GM12878 (cell line): ENCODE results near the gene FBF1. TPM values are rescaled to one million over a fixed set of nuclear protein-coding genes. Genes with fewer than 3 reads are reported as not detected.

Experiments used
- ATAC-seq: fragments of 200-7000 bp; cut with Tn5 transposase; 3 replicates; pipeline ENCODE4 v1.9.1; 2020; ENCODE audit warnings: mild to moderate bottlenecking, moderate library complexity
- BruUV-seq: library from RNA; stranded (reverse); fragments of 400-500 nt; replicated peaks from 2 replicates; lab custom pipeline; 2021; lab: Mats Ljungman, UMichigan
- CTCF ChIA-PET: fragments of 300-600 bp; sonication (Branson Sonifier 250); formaldehyde crosslinking; extraction: SDS; loops from one replicate; lab custom pipeline; 2021; ENCODE audit warnings: inconsistent platforms; lab: Yijun Ruan, JAX
- POLR2A ChIA-PET: fragments of 350-600 bp; formaldehyde crosslinking; extraction: SDS; loops from one replicate; lab custom pipeline; 2021; ENCODE audit warnings: inconsistent platforms; lab: Charles Lee
- RAD21 ChIA-PET: fragments of 300-600 bp; sonication (Branson Sonifier 250); formaldehyde crosslinking; loops from one replicate; lab custom pipeline; 2023; ENCODE audit warnings: antibody characterized with exemption; ENCODE audit not compliant: unreplicated experiment; lab: Charles Lee
- SMC1A ChIA-PET: fragments of 300-600 bp; sonication (Branson Sonifier 250); formaldehyde crosslinking; loops from one replicate; lab custom pipeline; 2023; ENCODE audit not compliant: unreplicated experiment, uncharacterized antibody; lab: Charles Lee
- DNase-seq: peaks from one replicate; pipeline ENCODE4 v3.0.0-alpha.2; 2011; ENCODE audit warnings: low read depth, low spot score
- FAIRE-seq: peaks from 3 replicates; lab custom pipeline; 2011; peaks lifted over from hg19 to GRCh38; lab: Jason Lieb, UNC
- H2AFZ ChIP-seq: 2 replicates; pipeline ENCODE4 v1.6.0; 2011; ENCODE audit warnings: low read depth, low read length, control low read depth; ENCODE audit not compliant: control insufficient read depth
- H3K27ac ChIP-seq: 2 replicates; pipeline ENCODE4 v1.5.1; 2011; ENCODE audit warnings: control low read depth; ENCODE audit not compliant: control insufficient read depth, insufficient read depth
- H3K27me3 ChIP-seq, 2 experiments: replicated peaks in 1 of 2; 2 replicates each; pipeline versions ENCODE4 v1.6.0 to v1.6.1; 2011; ENCODE audit warnings: low read length in 1 of 2; ENCODE audit not compliant: control insufficient read depth in 2 of 2, insufficient read depth in 2 of 2
- H3K36me3 ChIP-seq, 2 experiments: 2 replicates each; pipeline ENCODE4 v1.5.1; 2011; ENCODE audit warnings: low read length in 1 of 2; ENCODE audit not compliant: control insufficient read depth in 2 of 2, insufficient read depth in 2 of 2
- H3K4me1 ChIP-seq: 2 replicates; pipeline ENCODE4 v1.6.1; 2011; ENCODE audit warnings: mild to moderate bottlenecking, low read length, moderate library complexity, mixed read lengths; ENCODE audit not compliant: control insufficient read depth, insufficient read depth
- H3K4me2 ChIP-seq: 2 replicates; pipeline ENCODE4 v1.6.0; 2011; ENCODE audit warnings: control low read depth; ENCODE audit not compliant: control insufficient read depth, insufficient read depth
- H3K4me3 ChIP-seq: fragments of 200-600 bp; sonication (generic); 2 replicates; pipeline ENCODE4 v1.5.1; 2016
- H3K79me2 ChIP-seq: 2 replicates; pipeline ENCODE4 v1.6.0; 2011; ENCODE audit warnings: low read length; ENCODE audit not compliant: control insufficient read depth, insufficient read depth
- H3K9ac ChIP-seq: 2 replicates; pipeline ENCODE4 v1.8.0; 2011; ENCODE audit warnings: low read length, control low read depth, mixed read lengths; ENCODE audit not compliant: control insufficient read depth, insufficient read depth
- H3K9me3 ChIP-seq: replicated peaks from 3 replicates; pipeline ENCODE4 v1.5.1; 2011; ENCODE audit warnings: mild to moderate bottlenecking, low read length; ENCODE audit not compliant: control insufficient read depth, insufficient read depth
- H4K20me1 ChIP-seq: 2 replicates; pipeline ENCODE4 v1.6.0; 2011; ENCODE audit not compliant: control insufficient read depth, insufficient read depth
- EED ChIP-seq: sonication (generic); IDR thresholded peaks from 2 replicates; pipeline ENCODE4 v1.6.1; 2016; ENCODE audit warnings: antibody characterized with exemption, low read depth
- IKZF2 ChIP-seq, 2 experiments: fragments of 450-650 bp; IDR thresholded peaks; 2 replicates each; pipeline ENCODE4 v1.6.1; 2017; ENCODE audit warnings: mild to moderate bottlenecking in 2 of 2, moderate library complexity in 2 of 2
- MYB ChIP-seq: fragments of 150-350 bp; IDR thresholded peaks from 2 replicates; pipeline ENCODE4 v1.6.1; 2014; ENCODE audit warnings: mild to moderate bottlenecking, low read depth, low read length, borderline replicate concordance
- MYC ChIP-seq: IDR thresholded peaks from 2 replicates; pipeline ENCODE4 v1.6.1; 2011; ENCODE audit warnings: mild to moderate bottlenecking, low read length, moderate library complexity, inconsistent platforms; ENCODE audit not compliant: insufficient read depth, insufficient replicate concordance, insufficient read length, severe bottlenecking
- POLR2A ChIP-seq: IDR thresholded peaks from 2 replicates; pipeline ENCODE4 v1.6.1; 2011; ENCODE audit warnings: low read depth, mild to moderate bottlenecking, low read length
- RAD51 ChIP-seq: fragments of 450-650 bp; IDR thresholded peaks from 2 replicates; pipeline ENCODE4 v1.6.1; 2016; ENCODE audit warnings: moderate library complexity, mild to moderate bottlenecking, inconsistent platforms
- RCOR1 ChIP-seq: conservative IDR thresholded peaks from 2 replicates; pipeline ENCODE4 v1.6.1; 2012; ENCODE audit warnings: low read depth, low read length, improper control_type of control experiment
- RFX5 ChIP-seq: IDR thresholded peaks from 2 replicates; pipeline ENCODE4 v1.6.1; 2011; ENCODE audit warnings: low read depth, low read length, improper control_type of control experiment
- STAT1 ChIP-seq: fragments of 450-650 bp; conservative IDR thresholded peaks from 2 replicates; pipeline ENCODE4 v1.6.1; 2014; ENCODE audit warnings: antibody characterized with exemption, mild to moderate bottlenecking
- WGBS: methylation state at CpG from one replicate; pipeline ENCODE4 v1.1.6; 2016; ENCODE audit warnings: low lambda C conversion rate; ENCODE audit not compliant: insufficient replicate concordance, insufficient coverage; ENCODE audit errors: missing lambda C conversion rate; 5-methylcytosine and 5-hydroxymethylcytosine counted together
- in situ Hi-C: fragments of 300-500 bp; cut with MboI; formaldehyde crosslinking; loops from 9 replicates; pipeline ENCODE4 v1.14.3; 2018; ENCODE audit warnings: mixed read lengths
- intact Hi-C: fragments of 100-400 bp; cut with micrococcal nuclease; formaldehyde crosslinking; loops from one replicate; pipeline ENCODE4 v1.14.2; 2022; ENCODE audit not compliant: unreplicated experiment
- polyA plus RNA-seq, 11 experiments: library from polyadenylated mRNA; depleted of rRNA in 4 of 11; unstranded in 6 of 11; stranded (reverse) in 5 of 11; fragments of >200 nt; fragmentation: Nextera tagmentation in 4 of 11; fragmentation: Illumina TruSeq in 1 of 11; extraction: Ambion mirVana in 4 of 11; extraction: Trizol in 1 of 11; gene quantifications; 1 replicate in 1 of 11; 2 replicates in 10 of 11; pipeline versions ENCODE4 v1.2.1 to v1.2.3, GENCODE V29; 2011 to 2016; ENCODE audit warnings: inconsistent platforms in 2 of 11, missing spikeins in 2 of 11, low read depth in 1 of 11
- total RNA-seq, 4 experiments: library from RNA; depleted of rRNA in 3 of 4; stranded (reverse); fragments of >200 nt in 3 of 4; fragmentation: Illumina TruSeq in 1 of 4; extraction: Trizol in 1 of 4; gene quantifications; 2 replicates each; pipeline versions ENCODE4 v1.2.1 to v1.2.3, GENCODE V29; 2013 to 2021
- TF ChIP-seq, protein P1 (sequence below): fragments of 450-650 bp; IDR thresholded peaks from 2 replicates; pipeline ENCODE4 v1.6.1; 2017; ENCODE audit warnings: mild to moderate bottlenecking, moderate library complexity
- TF ChIP-seq, protein P2 (sequence below): fragments of 450-650 bp; IDR thresholded peaks from 2 replicates; pipeline ENCODE4 v1.6.1; 2014; ENCODE audit warnings: mild to moderate bottlenecking

FBF1 gene
- total and polyA plus RNA-seq, 10 of the 15 experiments (the other 5 are each of a cell fraction or from before 2014, with no cell fraction given), result 0.29 to 15.0 (median 7.0) TPM

DNA sequence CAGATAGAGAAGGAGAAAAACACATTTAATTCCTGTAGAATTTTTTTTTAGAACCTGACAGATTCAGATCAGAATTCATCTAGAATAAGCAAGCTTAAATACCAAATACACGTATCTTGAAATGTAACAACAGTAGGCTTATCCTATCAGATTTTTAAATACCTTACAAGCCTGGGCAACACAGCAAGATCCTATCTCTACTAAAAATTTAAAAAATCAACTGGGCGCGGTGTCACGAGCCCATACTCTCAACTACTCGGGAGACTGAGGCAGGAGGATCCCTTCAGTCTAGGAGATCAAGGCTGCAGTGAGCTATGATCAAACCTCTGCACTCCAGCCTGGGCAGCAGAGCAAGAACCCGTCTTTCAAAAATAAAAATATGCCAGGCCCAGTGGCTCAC, 24.6 kb upstream of the FBF1 start:
- no peaks in the 10 kb centered on the region for H3K27me3 ChIP-seq
- no peak for DNase-seq
- ChIA-PET RAD21 (interaction anchor here (0.6 kb wide), 1 partner anchor 79 kb away, joined by 3 read pairs; no protein-coding TSS in a partner anchor), POLR2A (no interaction called here), SMC1A (interaction anchor here (0.5 to 1.5 kb wide), 5 partner anchors 9 to 377 kb away, joined by 3 to 4 read pairs (median 3); no protein-coding TSS in a partner anchor), CTCF (interaction anchor here (0.5 to 0.7 kb wide), 3 partner anchors 22 to 1174 kb away, joined by 3 read pairs; no protein-coding TSS in a partner anchor)
- H3K36me3 ChIP-seq, result peaks cover 0 to 3% of the 10 kb centered on the region in 2 experiments; a peak in 2 of 4 replicates
- intact Hi-C loops, result no loop called here
- H4K20me1 ChIP-seq, result no peaks in the 10 kb centered on the region
- H3K4me1 ChIP-seq, result no peaks in the 10 kb centered on the region
- no TSS peak for BruUV-seq
- in situ Hi-C loops, result no loop called here
- H3K9me3 ChIP-seq, result no peaks in the 10 kb centered on the region
- FAIRE-seq, result no peak
- H3K9ac ChIP-seq, result no peak overlapping the region
- no peak overlapping the region for H3K4me3 ChIP-seq
- TF ChIP-seq RAD51, result no peak
- no peak for TF ChIP-seq MYC
- no peak for TF ChIP-seq MYB
- no peak for TF ChIP-seq IKZF2 (IDR thresholded peaks at IDR 0.05)
- TF ChIP-seq, protein P1, sequence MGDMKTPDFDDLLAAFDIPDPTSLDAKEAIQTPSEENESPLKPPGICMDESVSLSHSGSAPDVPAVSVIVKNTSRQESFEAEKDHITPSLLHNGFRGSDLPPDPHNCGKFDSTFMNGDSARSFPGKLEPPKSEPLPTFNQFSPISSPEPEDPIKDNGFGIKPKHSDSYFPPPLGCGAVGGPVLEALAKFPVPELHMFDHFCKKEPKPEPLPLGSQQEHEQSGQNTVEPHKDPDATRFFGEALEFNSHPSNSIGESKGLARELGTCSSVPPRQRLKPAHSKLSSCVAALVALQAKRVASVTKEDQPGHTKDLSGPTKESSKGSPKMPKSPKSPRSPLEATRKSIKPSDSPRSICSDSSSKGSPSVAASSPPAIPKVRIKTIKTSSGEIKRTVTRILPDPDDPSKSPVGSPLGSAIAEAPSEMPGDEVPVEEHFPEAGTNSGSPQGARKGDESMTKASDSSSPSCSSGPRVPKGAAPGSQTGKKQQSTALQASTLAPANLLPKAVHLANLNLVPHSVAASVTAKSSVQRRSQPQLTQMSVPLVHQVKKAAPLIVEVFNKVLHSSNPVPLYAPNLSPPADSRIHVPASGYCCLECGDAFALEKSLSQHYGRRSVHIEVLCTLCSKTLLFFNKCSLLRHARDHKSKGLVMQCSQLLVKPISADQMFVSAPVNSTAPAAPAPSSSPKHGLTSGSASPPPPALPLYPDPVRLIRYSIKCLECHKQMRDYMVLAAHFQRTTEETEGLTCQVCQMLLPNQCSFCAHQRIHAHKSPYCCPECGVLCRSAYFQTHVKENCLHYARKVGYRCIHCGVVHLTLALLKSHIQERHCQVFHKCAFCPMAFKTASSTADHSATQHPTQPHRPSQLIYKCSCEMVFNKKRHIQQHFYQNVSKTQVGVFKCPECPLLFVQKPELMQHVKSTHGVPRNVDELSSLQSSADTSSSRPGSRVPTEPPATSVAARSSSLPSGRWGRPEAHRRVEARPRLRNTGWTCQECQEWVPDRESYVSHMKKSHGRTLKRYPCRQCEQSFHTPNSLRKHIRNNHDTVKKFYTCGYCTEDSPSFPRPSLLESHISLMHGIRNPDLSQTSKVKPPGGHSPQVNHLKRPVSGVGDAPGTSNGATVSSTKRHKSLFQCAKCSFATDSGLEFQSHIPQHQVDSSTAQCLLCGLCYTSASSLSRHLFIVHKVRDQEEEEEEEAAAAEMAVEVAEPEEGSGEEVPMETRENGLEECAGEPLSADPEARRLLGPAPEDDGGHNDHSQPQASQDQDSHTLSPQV, result no peak
- TF ChIP-seq POLR2A, result no peak
- TF ChIP-seq STAT1, result no peak
- no peak for TF ChIP-seq EED
- no peak for TF ChIP-seq RFX5
- TF ChIP-seq, protein P2, sequence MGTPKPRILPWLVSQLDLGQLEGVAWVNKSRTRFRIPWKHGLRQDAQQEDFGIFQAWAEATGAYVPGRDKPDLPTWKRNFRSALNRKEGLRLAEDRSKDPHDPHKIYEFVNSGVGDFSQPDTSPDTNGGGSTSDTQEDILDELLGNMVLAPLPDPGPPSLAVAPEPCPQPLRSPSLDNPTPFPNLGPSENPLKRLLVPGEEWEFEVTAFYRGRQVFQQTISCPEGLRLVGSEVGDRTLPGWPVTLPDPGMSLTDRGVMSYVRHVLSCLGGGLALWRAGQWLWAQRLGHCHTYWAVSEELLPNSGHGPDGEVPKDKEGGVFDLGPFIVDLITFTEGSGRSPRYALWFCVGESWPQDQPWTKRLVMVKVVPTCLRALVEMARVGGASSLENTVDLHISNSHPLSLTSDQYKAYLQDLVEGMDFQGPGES, result no peak
- TF ChIP-seq RCOR1, result no peak
- H3K79me2 ChIP-seq, result no peaks in the 10 kb centered on the region; the same call in 1 of the 2 replicates
- over 99% methylated on average over 6 of the region's 6 CpGs for WGBS
- no peak overlapping the region for H2AFZ ChIP-seq
- no peak for ATAC-seq
- no peak overlapping the region for H3K27ac ChIP-seq
- H3K4me2 ChIP-seq, result no peak overlapping the region
